ENCODE measurements around the gene NOS1. TPM values are rescaled to one million over a fixed set of nuclear protein-coding genes. Genes with fewer than 3 reads are reported as not detected.

The NOS1 gene
- total RNA-seq, 2 experiments from 2014 or later: not detected

- POLR2A ChIA-PET: no interaction called here
- H3K4me1 ChIP-seq (ENCODE audit: insufficient read depth, low read length, poor library complexity, severe bottlenecking): no peaks in the 10 kb centered on the region
- no peak overlapping the region for H2AFZ ChIP-seq (ENCODE audit: low read length)
- no peak overlapping the region for H3K4me3 ChIP-seq (ENCODE audit: low read depth, low read length, poor library complexity, severe bottlenecking)
- H4K20me1 ChIP-seq (ENCODE audit: insufficient read depth, low read length): no peaks in the 10 kb centered on the region
- CTCF ChIA-PET (ENCODE audit: unreplicated experiment): no interaction called here
- no peak for TF ChIP-seq CTCF (conservative IDR thresholded peaks at IDR 0.05; ENCODE audit: low read length)
- TF ChIP-seq EZH2phosphoT487 (IDR thresholded peaks at IDR 0.05; ENCODE audit: borderline replicate concordance, low read depth, low read length): no peak
- intact Hi-C loops (cut with micrococcal nuclease; ENCODE audit: unreplicated experiment): no loop called here
- no peak for DNase-seq (ENCODE audit: low spot score)
- no peak overlapping the region for H3K4me2 ChIP-seq (ENCODE audit: low read length)
- H3K9me3 ChIP-seq (ENCODE audit: low read length): no peaks in the 10 kb centered on the region
- H3K79me2 ChIP-seq (ENCODE audit: insufficient read depth, low read depth, low read length): no peaks in the 10 kb centered on the region
- no peaks in the 10 kb centered on the region for H3K9me2 ChIP-seq (ENCODE audit: insufficient read depth, low read length)
- no TSS peak for BruUV-seq (replicated peaks)
- H3K27ac ChIP-seq (ENCODE audit: low read depth, low read length, poor library complexity, severe bottlenecking): no peak overlapping the region
- no peaks in the 10 kb centered on the region for H3K36me3 ChIP-seq (ENCODE audit: insufficient read depth, low read length)
Observed at GRCh38 chr12:117228239-117228638, 133.2 kb downstream of the NOS1 start.

- Histone ChIP-seq H3K79me2 (ENCODE audit: insufficient read depth, low read depth, low read length) (no peaks in the 10 kb centered on the region), H3K4me2 (ENCODE audit: low read length) (no peak overlapping the region), H3K36me3 (ENCODE audit: insufficient read depth, low read length) (no peaks in the 10 kb centered on the region), H2AFZ (ENCODE audit: low read length) (no peak overlapping the region), H3K4me3 (ENCODE audit: low read depth, low read length, poor library complexity, severe bottlenecking) (no peak overlapping the region), H3K27ac (ENCODE audit: low read depth, low read length, poor library complexity, severe bottlenecking) (no peak overlapping the region), H3K9me3 (ENCODE audit: low read length) (no peaks in the 10 kb centered on the region), H4K20me1 (ENCODE audit: insufficient read depth, low read length) (no peaks in the 10 kb centered on the region), H3K9me2 (ENCODE audit: insufficient read depth, low read length) (no peaks in the 10 kb centered on the region), H3K4me1 (ENCODE audit: insufficient read depth, low read length, poor library complexity, severe bottlenecking) (no peaks in the 10 kb centered on the region)
- TF ChIP-seq CTCF (conservative IDR thresholded peaks at IDR 0.05; ENCODE audit: low read length) (no peak), EZH2phosphoT487 (IDR thresholded peaks at IDR 0.05; ENCODE audit: borderline replicate concordance, low read depth, low read length) (no peak)
- no peak for DNase-seq (ENCODE audit: low spot score)
- BruUV-seq (replicated peaks): no TSS peak
- intact Hi-C loops (cut with micrococcal nuclease; ENCODE audit: unreplicated experiment): no loop called here
- ChIA-PET POLR2A (no interaction called here), CTCF (ENCODE audit: unreplicated experiment) (no interaction called here)
Observed at GRCh38 chr12:117227000-117227653, 134.3 kb downstream of the NOS1 start.

GRCh38 chr12:117226505-117226904 is 134.9 kb downstream of the NOS1 start:
- no peak for DNase-seq (ENCODE audit: low spot score)
- no peaks in the 10 kb centered on the region for H3K36me3 ChIP-seq (ENCODE audit: insufficient read depth, low read length)
- no peaks in the 10 kb centered on the region for H3K9me3 ChIP-seq (ENCODE audit: low read length)
- POLR2A ChIA-PET: no interaction called here
- no peak overlapping the region for H3K4me3 ChIP-seq (ENCODE audit: low read depth, low read length, poor library complexity, severe bottlenecking)
- H4K20me1 ChIP-seq (ENCODE audit: insufficient read depth, low read length): no peaks in the 10 kb centered on the region
- no peak overlapping the region for H3K27ac ChIP-seq (ENCODE audit: low read depth, low read length, poor library complexity, severe bottlenecking)
- no peak overlapping the region for H3K4me2 ChIP-seq (ENCODE audit: low read length)
- no peaks in the 10 kb centered on the region for H3K4me1 ChIP-seq (ENCODE audit: insufficient read depth, low read length, poor library complexity, severe bottlenecking)
- TF ChIP-seq EZH2phosphoT487 (IDR thresholded peaks at IDR 0.05; ENCODE audit: borderline replicate concordance, low read depth, low read length): no peak
- no peak for TF ChIP-seq CTCF (conservative IDR thresholded peaks at IDR 0.05; ENCODE audit: low read length)
- no peaks in the 10 kb centered on the region for H3K79me2 ChIP-seq (ENCODE audit: insufficient read depth, low read depth, low read length)
- no peaks in the 10 kb centered on the region for H3K9me2 ChIP-seq (ENCODE audit: insufficient read depth, low read length)
- no TSS peak for BruUV-seq (replicated peaks)
- intact Hi-C loops (cut with micrococcal nuclease; ENCODE audit: unreplicated experiment): no loop called here
- H2AFZ ChIP-seq (ENCODE audit: low read length): no peak overlapping the region
- CTCF ChIA-PET (ENCODE audit: unreplicated experiment): no interaction called here
